Left renal cortex interstitium (tissue), 4 donors: ENCODE data around the gene ZNF319. TPM values are rescaled to one million over a fixed set of nuclear protein-coding genes. Genes with fewer than 3 reads are reported as not detected.

Experiments
- DNase-seq, 4 donors: peaks; one replicate each; pipeline ENCODE4 v3.0.0-alpha.2; 2013; ENCODE audit warnings: low read depth in 4 of 4, low spot score in 2 of 4, missing footprints in 1 of 4
- polyA plus RNA-seq, 4 donors: library from polyadenylated mRNA; unstranded; fragments of 120-200 nt; gene quantifications; one replicate each; pipeline ENCODE4 v1.2.1, GENCODE V29; 2013; ENCODE audit not compliant: insufficient read length in 4 of 4

The ZNF319 gene
- polyA plus RNA-seq, 4 donors = 8.9 to 14.6 (median 11.6) TPM

- DNase-seq = no peak
These were observed 41.4 kb downstream of the ZNF319 start for GRCh38 chr16:57959121-57959520.

DNA sequence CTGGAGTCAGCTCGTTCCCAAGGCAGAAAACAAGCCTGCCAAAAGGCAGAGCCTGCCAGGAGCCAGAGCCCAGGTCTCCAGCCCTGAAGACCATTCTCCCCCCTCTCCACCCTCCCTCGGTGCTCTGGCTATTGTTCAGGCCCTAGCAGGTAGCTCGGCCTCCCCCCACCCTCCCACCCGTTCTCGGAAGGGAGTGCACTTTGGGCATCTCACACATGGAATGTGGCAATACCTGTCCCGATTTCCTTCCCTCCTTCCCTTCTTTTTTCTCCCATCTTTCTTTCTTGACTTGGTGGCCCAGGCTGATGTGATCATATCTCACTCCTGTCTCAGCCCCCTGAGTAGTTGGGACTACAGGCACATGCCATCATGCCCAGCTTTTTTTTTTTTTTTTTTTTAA lies 41.9 kb downstream of the ZNF319 start:
- DNase-seq = no peak

DNA sequence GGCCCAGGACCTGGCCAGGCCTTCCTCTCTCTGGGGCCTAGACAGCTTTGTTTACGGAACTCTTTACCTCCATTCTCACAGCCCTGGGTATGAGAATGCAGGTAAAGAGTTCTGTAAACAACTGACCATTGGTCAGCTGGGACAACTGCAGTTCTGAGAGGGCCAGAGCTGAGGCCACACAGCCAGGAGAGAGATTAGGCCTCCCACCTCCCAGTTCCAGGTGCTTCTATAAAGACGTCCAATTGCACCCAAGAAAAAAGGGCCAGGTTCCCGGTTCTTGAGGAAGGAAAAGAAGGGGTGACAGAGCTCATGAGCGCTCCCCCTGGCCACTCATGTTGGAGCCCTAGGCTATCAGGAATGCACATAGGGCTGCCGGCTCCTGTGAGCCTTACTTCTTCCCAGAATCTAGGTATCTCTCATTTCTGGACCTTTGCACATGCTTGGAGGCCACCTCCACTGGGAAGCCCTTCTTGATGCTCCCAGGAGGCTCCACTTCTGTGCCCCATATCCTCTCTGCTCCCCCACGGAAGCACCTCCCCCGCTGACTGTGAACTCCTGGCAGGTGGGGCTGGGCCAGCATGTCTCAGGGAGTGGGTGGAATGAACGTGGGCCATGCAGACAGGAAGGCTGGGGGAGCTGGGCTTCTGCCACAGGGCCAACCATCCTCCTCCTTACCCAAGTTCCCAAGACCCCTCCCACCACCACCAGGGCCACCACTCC lies 42.6 kb downstream of the ZNF319 start:
- no peak for DNase-seq

DNA sequence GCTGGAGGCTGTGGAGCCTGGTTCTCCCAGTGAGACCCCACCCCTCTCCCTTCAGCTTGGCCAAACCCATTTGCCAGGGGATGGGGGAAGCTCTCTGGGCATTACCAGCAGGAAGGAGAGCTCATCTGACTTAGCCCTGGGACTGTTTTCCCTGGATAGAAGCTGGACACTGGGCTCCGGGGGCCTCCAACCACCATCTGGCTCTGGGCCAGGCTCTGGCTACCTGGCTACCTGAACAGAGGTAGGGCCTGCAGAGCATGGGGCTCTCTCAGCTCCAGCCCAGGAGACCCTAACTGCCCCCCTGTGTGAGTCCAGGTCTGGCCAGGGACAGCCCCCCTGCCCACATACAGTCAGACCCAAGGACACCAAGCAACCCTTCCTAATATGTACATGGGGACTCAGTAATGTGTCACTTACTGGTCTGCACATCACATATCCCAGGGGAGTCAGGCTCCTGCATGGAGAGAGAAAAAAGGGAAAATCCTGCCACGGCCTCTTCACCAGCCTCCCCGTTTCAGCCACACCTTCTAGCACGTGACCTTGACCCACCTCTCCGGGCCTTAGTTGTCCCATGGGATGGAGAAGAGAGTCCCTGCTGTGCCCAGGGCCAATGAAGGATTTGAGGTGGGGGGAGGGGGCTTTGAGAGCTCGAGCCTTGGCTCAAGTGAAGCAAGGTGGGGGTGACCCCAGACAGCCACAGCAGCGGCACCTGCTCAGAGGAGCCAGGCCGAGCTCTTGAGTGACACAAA lies 43.4 kb downstream of the ZNF319 start:
- no peak for DNase-seq

DNA sequence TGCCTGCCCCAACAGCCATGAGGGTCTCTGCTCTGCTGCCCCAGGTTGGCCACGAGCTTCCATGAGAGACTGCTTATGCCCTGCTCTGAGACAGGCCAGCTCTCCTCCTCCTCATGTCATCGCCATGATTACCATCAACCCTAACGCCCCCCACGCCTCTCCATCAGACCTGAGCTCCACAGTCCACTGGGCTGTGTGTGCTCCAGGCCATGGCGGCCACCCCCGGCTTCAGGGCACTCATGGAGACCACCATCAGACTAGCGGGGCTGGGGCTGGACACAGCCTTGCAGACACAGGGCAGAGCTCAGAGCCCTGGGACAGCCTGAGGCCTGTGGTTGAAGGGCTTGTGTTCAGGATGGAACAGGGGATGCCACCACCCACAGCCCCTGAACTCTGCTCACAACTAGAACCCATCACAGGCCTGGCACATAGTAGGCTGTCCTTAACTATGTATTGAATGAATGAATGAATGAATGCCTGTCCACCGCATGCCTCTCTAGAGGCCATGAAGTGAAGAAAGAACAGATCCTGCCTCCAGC lies 44.1 kb downstream of the ZNF319 start:
- no peak for DNase-seq

DNA sequence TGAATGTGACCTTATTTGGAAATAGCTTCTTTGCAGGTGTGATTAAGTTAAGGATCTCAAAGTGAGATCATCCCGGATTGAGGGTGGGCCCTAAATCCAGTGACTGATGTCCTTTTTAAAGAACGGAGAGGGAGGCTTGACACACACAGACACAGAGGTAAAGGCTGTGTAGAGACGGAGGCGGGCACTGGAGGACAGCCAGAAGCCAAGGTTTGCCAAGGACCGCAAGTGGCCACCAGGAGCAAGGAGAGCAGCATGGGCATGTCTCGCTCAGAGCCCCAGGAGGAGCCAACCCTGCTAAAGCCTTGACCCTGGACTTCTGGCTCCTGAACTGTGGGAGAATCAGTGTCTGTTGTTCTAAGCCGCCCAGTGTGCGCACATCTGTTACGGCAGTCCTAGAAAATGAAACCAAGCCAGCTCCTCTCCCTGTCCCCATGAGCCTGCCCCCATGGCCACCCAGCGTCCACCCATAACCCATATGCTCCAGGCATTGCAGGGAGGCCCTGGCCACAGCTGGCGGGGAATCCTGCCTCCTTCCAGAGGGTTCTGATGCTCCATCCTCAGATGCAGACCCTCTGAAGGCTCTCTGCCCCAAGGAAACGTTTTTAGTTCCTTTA lies 44.8 kb downstream of the ZNF319 start:
- no peak for DNase-seq

DNA sequence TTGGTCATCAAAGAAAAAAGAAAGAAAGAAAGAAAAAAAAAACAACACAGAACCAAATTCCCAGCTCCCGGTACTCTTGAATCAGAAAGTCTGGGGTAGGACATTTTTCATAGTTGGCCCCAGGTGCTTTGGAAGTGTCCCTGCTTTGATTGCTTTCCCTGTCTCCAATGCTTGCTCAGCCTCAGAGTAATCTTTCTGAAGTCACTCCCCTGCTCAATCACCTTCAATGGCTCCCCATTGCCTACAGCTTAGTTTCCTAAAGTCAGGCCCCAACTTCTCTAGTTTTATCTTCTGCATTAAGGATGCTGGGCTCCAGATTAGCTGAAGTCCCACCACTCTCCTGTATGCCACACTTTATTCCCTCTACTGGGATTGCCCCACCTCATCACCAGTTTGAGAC lies 46.6 kb downstream of the ZNF319 start:
- DNase-seq = no peak

GRCh38 chr16:57952909-57953308 lies 47.6 kb downstream of the ZNF319 start:
- DNase-seq = no peak

- DNase-seq = no peak
These were observed 49.1 kb downstream of the ZNF319 start for GRCh38 chr16:57951204-57951960.

GRCh38 chr16:57950382-57950781 lies 50.1 kb downstream of the ZNF319 start:
- no peak for DNase-seq

DNA sequence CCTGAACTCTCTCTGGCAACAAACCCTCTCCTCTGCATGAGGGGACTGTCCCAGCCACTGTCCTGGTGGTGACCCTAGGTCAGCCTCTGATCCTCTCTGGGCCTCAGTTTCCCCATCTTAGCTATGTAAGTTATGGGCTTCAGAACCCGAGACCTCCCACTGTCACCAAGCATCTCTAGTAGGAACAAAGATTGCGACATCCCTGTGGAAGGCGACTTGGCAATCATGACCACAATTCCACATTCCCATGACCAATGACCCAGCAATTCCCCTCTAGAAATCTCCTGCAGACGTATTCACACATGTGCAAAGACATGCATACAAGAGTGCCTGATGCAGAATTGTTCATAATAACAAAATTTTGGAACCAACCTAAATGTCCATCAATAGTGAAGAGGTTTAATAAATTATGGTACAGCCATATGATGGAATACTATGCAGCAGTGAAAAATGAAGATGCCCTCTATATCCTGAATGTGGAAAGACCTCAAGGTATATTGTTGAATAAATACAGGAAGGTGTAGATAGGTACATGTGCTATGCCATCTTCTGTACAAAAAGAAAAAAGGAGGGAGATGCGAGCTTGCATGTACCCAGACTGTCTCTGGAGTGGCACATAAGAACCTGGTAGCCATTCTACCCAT lies 50.8 kb downstream of the ZNF319 start:
- no peak for DNase-seq

GRCh38 chr16:57949013-57949412 lies 51.5 kb downstream of the ZNF319 start:
- no peak for DNase-seq

- no peak for DNase-seq
These were observed 52.4 kb downstream of the ZNF319 start for GRCh38 chr16:57948027-57948426.

DNA sequence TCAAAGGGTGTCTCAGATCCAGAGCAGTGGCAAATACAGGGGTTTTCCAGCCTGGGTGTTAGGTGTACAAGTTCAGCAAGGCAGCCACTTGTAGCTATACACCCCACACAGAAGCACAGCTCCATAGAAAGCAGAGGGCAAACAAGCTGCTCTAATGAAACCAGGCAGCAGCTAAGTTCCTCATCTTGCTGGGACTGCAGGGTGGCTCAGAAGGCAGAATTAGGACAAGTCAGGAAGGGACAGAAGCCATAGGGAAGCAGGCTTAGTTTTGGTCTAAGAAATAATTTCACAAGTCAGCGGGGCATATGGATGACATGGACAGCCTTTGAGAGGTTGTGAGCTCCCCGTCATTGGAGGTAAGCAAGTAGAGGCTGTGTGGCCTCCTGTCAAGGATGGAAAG lies 53.2 kb downstream of the ZNF319 start:
- no peak for DNase-seq

DNA sequence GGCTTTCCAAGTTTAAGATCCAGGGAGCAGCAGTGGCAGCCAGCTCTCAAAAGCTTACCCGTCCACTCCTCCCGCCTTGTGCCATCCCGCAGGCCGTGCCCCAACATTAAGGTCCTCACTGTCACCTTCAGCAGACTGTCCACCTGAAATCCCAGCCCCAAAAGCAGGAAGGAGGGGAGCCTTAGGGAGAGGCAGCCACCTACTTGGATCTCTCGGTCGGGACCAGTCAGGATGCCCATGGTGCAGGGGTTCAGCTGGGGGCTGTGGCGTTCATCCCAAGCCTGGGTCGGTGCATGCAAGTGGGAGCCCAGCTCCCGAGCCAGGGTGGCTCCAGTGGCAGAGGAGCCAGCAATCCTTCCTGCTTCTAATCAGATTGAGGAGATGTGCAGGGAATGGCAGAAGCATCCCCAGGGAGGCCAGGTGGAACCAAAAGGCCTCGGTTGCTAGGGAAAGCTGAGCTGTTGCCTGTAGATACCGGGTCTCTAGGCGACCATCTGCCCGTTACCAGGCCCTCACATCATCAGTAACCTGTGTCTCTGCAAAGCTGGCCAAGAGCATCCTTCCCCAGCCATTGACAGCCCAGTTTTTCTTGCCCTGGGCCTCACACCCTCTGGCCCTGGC lies 54.2 kb downstream of the ZNF319 start:
- DNase-seq = no peak

GRCh38 chr16:57945740-57946138 lies 54.7 kb downstream of the ZNF319 start:
- DNase-seq = no peak

DNA sequence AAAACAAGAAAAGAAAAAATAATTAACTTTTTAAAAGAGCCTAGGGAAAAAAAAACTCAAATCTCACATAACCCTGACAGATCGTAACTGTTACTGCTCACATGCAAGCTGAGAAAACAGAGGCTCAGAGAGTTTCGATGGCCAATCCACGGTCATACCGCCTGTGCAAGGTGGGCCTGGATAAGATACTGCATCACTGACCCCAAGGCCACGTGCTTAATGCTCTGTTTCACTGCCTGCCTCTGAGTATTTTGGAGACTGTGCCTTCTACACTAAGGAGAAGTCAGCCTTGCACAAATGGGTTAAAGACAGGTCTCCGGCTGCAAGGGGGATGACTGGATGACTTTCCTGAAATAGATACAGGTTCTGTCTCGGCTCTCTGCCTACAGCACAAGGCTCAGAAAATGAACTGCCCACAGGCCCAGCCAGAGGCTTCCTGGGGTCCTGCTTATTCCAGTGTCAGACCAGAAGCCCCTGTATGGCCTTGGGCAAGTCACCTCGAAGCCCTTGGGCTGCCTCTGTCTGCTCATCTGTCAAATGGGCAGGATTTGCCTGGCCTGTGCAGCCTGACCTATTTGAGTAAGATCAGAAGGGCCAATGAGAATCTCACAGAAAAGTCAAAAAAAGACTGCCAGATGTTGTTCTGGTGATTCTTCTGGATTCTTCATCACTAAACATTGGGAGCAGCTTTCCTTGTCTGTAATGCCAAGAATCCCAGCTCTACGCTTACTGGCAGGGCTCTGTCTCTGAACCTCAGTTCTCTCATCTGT lies 55.3 kb downstream of the ZNF319 start:
- DNase-seq = peak in 3 of 4 donors; percentile 9 to 24 (median 11)
